ENCODE data around the gene IRS2.
A peak's percentile ranks its signal among the peaks of the same experiment; 100 is the strongest.

IRS2 gene

DNA sequence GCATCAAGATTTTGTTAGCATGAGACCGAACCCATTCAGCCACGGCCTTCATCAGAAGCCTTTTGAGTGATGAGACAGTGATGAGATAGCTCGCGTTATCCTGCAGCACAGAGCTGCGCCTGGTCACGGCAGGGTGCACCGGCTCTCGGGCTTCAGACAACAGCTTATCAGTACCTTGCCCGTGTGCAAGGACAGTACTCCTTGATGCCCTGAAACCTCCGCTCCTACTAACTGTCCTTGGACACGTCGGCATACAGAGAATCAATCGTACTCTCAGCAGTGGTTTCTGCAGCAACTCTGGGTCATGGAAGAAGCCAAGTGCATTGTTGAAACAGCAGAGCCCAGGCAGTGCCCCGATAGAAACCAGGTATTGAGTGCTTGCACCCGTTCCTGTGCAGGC is 40.7 kb downstream of the IRS2 start:
- Histone ChIP-seq H3K36me3 (ENCODE audit: insufficient read depth, insufficient read length, low read length) (no peaks in the 10 kb centered on the region), H3K9me3 (ENCODE audit: insufficient read depth, low read length) (no peaks in the 10 kb centered on the region), H3K27me3 (ENCODE audit: insufficient read depth, insufficient read length) (no peaks in the 10 kb centered on the region), H3K4me1 (ENCODE audit: insufficient read depth, insufficient read length) (peaks cover 3% of the 10 kb centered on the region), H3K9ac (ENCODE audit: insufficient read length, low read depth) (no peak overlapping the region), H3K4me3 (ENCODE audit: insufficient read length, low read depth) (no peak overlapping the region)
- TF ChIP-seq YY1 (IDR thresholded peaks at IDR 0.05; ENCODE audit: insufficient read depth, insufficient read length) = no peak
- no peak for TF ChIP-seq SUZ12 (IDR thresholded peaks at IDR 0.05; ENCODE audit: extremely low read depth, insufficient read depth, insufficient read length)
- no peak for TF ChIP-seq ZNF274 (IDR thresholded peaks at IDR 0.05; ENCODE audit: low read depth, low read length)
- no peak for DNase-seq (ENCODE audit: low read depth, low spot score)

- Histone ChIP-seq H3K9ac (ENCODE audit: insufficient read length, low read depth) (no peak overlapping the region), H3K9me3 (ENCODE audit: insufficient read depth, low read length) (no peaks in the 10 kb centered on the region), H3K36me3 (ENCODE audit: insufficient read depth, insufficient read length, low read length) (no peaks in the 10 kb centered on the region), H3K27me3 (ENCODE audit: insufficient read depth, insufficient read length) (no peaks in the 10 kb centered on the region), H3K4me1 (ENCODE audit: insufficient read depth, insufficient read length) (peaks cover 3% of the 10 kb centered on the region), H3K4me3 (ENCODE audit: insufficient read length, low read depth) (no peak overlapping the region)
- no peak for DNase-seq (ENCODE audit: low read depth, low spot score)
- TF ChIP-seq YY1 (IDR thresholded peaks at IDR 0.05; ENCODE audit: insufficient read depth, insufficient read length) (no peak), SUZ12 (IDR thresholded peaks at IDR 0.05; ENCODE audit: extremely low read depth, insufficient read depth, insufficient read length) (no peak), ZNF274 (IDR thresholded peaks at IDR 0.05; ENCODE audit: low read depth, low read length) (no peak)
These were observed 41.3 kb downstream of the IRS2 start for GRCh38 chr13:109745060-109745459.

- H3K36me3 ChIP-seq (ENCODE audit: insufficient read depth, insufficient read length, low read length) = no peaks in the 10 kb centered on the region
- H3K9me3 ChIP-seq (ENCODE audit: insufficient read depth, low read length) = no peaks in the 10 kb centered on the region
- H3K9ac ChIP-seq (ENCODE audit: insufficient read length, low read depth) = no peak overlapping the region
- H3K4me1 ChIP-seq (ENCODE audit: insufficient read depth, insufficient read length) = peaks cover 3% of the 10 kb centered on the region
- H3K27me3 ChIP-seq (ENCODE audit: insufficient read depth, insufficient read length) = no peaks in the 10 kb centered on the region
- no peak for TF ChIP-seq SUZ12 (IDR thresholded peaks at IDR 0.05; ENCODE audit: extremely low read depth, insufficient read depth, insufficient read length)
- no peak for TF ChIP-seq ZNF274 (IDR thresholded peaks at IDR 0.05; ENCODE audit: low read depth, low read length)
- no peak for TF ChIP-seq YY1 (IDR thresholded peaks at IDR 0.05; ENCODE audit: insufficient read depth, insufficient read length)
- no peak for DNase-seq (ENCODE audit: low read depth, low spot score)
- H3K4me3 ChIP-seq (ENCODE audit: insufficient read length, low read depth) = no peak overlapping the region
These were observed 41.8 kb downstream of the IRS2 start for GRCh38 chr13:109744512-109745051.

DNA sequence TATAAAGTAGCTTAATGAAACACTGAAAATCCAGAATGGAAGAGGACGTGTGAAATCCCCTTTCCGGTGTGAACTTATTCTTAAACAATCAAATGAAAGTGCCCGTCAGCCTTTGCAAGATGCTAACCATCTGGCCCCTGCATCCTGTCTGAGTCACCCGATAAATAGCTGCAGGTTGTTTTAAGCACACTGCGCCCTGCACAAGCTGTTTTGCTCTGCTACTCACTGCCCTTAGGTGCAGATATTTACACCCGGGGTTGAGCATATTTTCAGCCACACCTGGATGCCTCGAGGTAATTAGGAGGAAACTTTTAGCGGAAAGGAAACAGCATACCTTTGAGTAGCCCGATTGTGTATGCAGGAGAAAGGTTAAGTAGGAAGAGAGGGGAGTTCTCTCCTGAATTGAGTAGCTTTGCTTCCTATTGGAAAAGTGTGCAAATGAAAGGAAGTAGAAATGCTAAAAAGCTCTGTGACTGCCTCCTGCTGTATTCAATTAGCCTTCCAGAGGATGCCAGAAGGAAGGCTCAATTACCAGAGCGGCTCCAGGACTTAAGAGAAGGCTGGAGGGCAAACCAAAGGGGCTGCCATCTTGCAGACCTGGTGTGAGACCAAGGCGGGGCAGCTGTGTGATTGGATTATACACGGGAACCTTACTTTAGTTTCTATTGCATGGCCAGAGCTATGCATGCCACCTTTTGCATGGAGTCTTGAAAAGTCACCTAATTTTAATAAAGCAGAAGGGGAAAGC is 42.5 kb downstream of the IRS2 start:
- TF ChIP-seq ZNF274 (IDR thresholded peaks at IDR 0.05; ENCODE audit: low read depth, low read length) (no peak), SUZ12 (IDR thresholded peaks at IDR 0.05; ENCODE audit: extremely low read depth, insufficient read depth, insufficient read length) (no peak), YY1 (IDR thresholded peaks at IDR 0.05; ENCODE audit: insufficient read depth, insufficient read length) (no peak)
- Histone ChIP-seq H3K9me3 (ENCODE audit: insufficient read depth, low read length) (no peaks in the 10 kb centered on the region), H3K27me3 (ENCODE audit: insufficient read depth, insufficient read length) (no peaks in the 10 kb centered on the region), H3K36me3 (ENCODE audit: insufficient read depth, insufficient read length, low read length) (no peaks in the 10 kb centered on the region), H3K4me3 (ENCODE audit: insufficient read length, low read depth) (no peak overlapping the region), H3K9ac (ENCODE audit: insufficient read length, low read depth) (no peak overlapping the region), H3K4me1 (ENCODE audit: insufficient read depth, insufficient read length) (peaks cover 3% of the 10 kb centered on the region)
- peak; percentile 13 for DNase-seq (ENCODE audit: low read depth, low spot score)

GRCh38 chr13:109741966-109742365 is 44.4 kb downstream of the IRS2 start:
- no peak for TF ChIP-seq SUZ12 (IDR thresholded peaks at IDR 0.05; ENCODE audit: extremely low read depth, insufficient read depth, insufficient read length)
- TF ChIP-seq ZNF274 (IDR thresholded peaks at IDR 0.05; ENCODE audit: low read depth, low read length) = no peak
- no peak for TF ChIP-seq YY1 (IDR thresholded peaks at IDR 0.05; ENCODE audit: insufficient read depth, insufficient read length)
- Histone ChIP-seq H3K9ac (ENCODE audit: insufficient read length, low read depth) (no peak overlapping the region), H3K27me3 (ENCODE audit: insufficient read depth, insufficient read length) (no peaks in the 10 kb centered on the region), H3K4me3 (ENCODE audit: insufficient read length, low read depth) (no peak overlapping the region), H3K4me1 (ENCODE audit: insufficient read depth, insufficient read length) (peaks cover 3% of the 10 kb centered on the region), H3K9me3 (ENCODE audit: insufficient read depth, low read length) (no peaks in the 10 kb centered on the region), H3K36me3 (ENCODE audit: insufficient read depth, insufficient read length, low read length) (no peaks in the 10 kb centered on the region)
- DNase-seq (ENCODE audit: low read depth, low spot score) = no peak

DNA sequence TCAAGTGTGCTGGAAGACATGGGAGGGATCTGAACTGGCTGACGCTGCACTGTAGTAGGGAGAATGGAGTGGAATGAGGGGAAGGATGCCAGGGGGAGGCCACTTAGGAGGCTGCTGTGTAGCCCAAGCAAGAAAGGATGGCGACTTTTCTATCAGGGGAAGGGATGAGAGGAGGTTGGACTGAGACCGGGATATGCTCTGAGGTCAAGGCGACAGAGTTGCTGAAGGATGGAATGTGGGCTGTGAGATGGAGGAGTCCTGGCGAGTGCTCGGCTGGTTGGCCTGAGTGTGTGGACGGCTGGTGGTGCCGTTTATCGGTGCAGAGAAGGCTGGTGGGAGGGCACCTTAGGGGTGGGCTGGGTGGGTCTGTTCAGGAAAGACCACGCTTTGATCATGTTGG is 45.7 kb downstream of the IRS2 start:
- DNase-seq (ENCODE audit: low read depth, low spot score) = no peak
- Histone ChIP-seq H3K9ac (ENCODE audit: insufficient read length, low read depth) (no peak overlapping the region), H3K4me3 (ENCODE audit: insufficient read length, low read depth) (no peak overlapping the region), H3K27me3 (ENCODE audit: insufficient read depth, insufficient read length) (no peaks in the 10 kb centered on the region), H3K9me3 (ENCODE audit: insufficient read depth, low read length) (no peaks in the 10 kb centered on the region), H3K4me1 (ENCODE audit: insufficient read depth, insufficient read length) (peaks cover 3% of the 10 kb centered on the region), H3K36me3 (ENCODE audit: insufficient read depth, insufficient read length, low read length) (no peaks in the 10 kb centered on the region)
- TF ChIP-seq YY1 (IDR thresholded peaks at IDR 0.05; ENCODE audit: insufficient read depth, insufficient read length) (no peak), SUZ12 (IDR thresholded peaks at IDR 0.05; ENCODE audit: extremely low read depth, insufficient read depth, insufficient read length) (no peak), ZNF274 (IDR thresholded peaks at IDR 0.05; ENCODE audit: low read depth, low read length) (no peak)

GRCh38 chr13:109740121-109740520 is 46.3 kb downstream of the IRS2 start:
- no peak for TF ChIP-seq SUZ12 (IDR thresholded peaks at IDR 0.05; ENCODE audit: extremely low read depth, insufficient read depth, insufficient read length)
- no peak for TF ChIP-seq YY1 (IDR thresholded peaks at IDR 0.05; ENCODE audit: insufficient read depth, insufficient read length)
- TF ChIP-seq ZNF274 (IDR thresholded peaks at IDR 0.05; ENCODE audit: low read depth, low read length) = no peak
- Histone ChIP-seq H3K4me3 (ENCODE audit: insufficient read length, low read depth) (no peak overlapping the region), H3K36me3 (ENCODE audit: insufficient read depth, insufficient read length, low read length) (no peaks in the 10 kb centered on the region), H3K4me1 (ENCODE audit: insufficient read depth, insufficient read length) (peaks cover 3% of the 10 kb centered on the region), H3K9ac (ENCODE audit: insufficient read length, low read depth) (no peak overlapping the region), H3K27me3 (ENCODE audit: insufficient read depth, insufficient read length) (no peaks in the 10 kb centered on the region), H3K9me3 (ENCODE audit: insufficient read depth, low read length) (no peaks in the 10 kb centered on the region)
- DNase-seq (ENCODE audit: low read depth, low spot score) = no peak

Data from NT2/D1 (cell line).